ENCODE measurements around the gene SLC22A1.

SLC22A1 gene

DNA sequence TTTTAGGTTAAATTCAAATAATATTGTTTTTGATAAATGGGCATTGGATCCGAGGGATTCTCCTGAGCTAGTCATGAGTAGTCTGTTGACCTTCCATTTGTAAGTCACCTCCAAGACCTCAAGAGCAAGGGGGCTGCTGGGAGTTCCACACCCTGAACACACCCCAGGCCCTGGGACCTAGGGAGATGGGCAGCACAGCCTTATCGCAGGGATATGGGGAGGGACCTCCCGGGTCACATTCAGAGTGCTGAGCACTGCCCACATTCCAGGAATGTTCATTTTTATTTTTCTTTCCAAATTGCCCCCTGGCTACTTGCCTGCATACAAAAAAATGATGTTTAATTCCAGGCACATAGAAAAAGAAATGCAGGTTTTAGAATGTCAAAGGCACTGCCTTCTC is 81.5 kb downstream of the SLC22A1 start:
- H3K27ac ChIP-seq (ENCODE audit: extremely low read depth, low read depth, low read length): no peak overlapping the region
- ChIA-PET POLR2A (no interaction called here), CTCF (interaction anchor here (0.7 kb wide), 1 partner anchor 252 kb away, joined by 3 read pairs; no protein-coding TSS in a partner anchor)
- H3K9me3 ChIP-seq (ENCODE audit: control insufficient read depth, insufficient read depth, low read depth, low read length): no peaks in the 10 kb centered on the region
- H3K36me3 ChIP-seq (ENCODE audit: control insufficient read depth in 2 of 2, insufficient read depth in 1 of 2, low read length in 2 of 2): no peaks in the 10 kb centered on the region
- TF ChIP-seq ZNF202 (tag by site-specific recombination; IDR thresholded peaks at IDR 0.05; ENCODE audit: borderline replicate concordance): no peak
- H3K4me1 ChIP-seq (ENCODE audit: control insufficient read depth, insufficient read depth, low read length): no peaks in the 10 kb centered on the region
- no peak overlapping the region for H3K4me3 ChIP-seq (ENCODE audit: low read depth, low read length)

- CTCF ChIA-PET: no interaction called here
- no peaks in the 10 kb centered on the region for H3K4me1 ChIP-seq (ENCODE audit: control insufficient read depth, insufficient read depth, low read length)
- H3K9me3 ChIP-seq (ENCODE audit: control insufficient read depth, insufficient read depth, low read depth, low read length): no peaks in the 10 kb centered on the region
- POLR2A ChIA-PET: no interaction called here
- H3K36me3 ChIP-seq (ENCODE audit: control insufficient read depth in 2 of 2, insufficient read depth in 1 of 2, low read length in 2 of 2): no peaks in the 10 kb centered on the region
- no peak overlapping the region for H3K27ac ChIP-seq (ENCODE audit: extremely low read depth, low read depth, low read length)
- no peak for TF ChIP-seq ZNF658 (tag by site-specific recombination; IDR thresholded peaks at IDR 0.05)
- TF ChIP-seq ZNF585B (tag by site-specific recombination; IDR thresholded peaks at IDR 0.05): no peak
- TF ChIP-seq ZNF184 (tag by site-specific recombination; IDR thresholded peaks at IDR 0.05): no peak
- no peak for TF ChIP-seq ZNF221 (tag by site-specific recombination; IDR thresholded peaks at IDR 0.05; ENCODE audit: borderline replicate concordance)
- TF ChIP-seq OSR2 (tag by site-specific recombination; IDR thresholded peaks at IDR 0.05): no peak
- TF ChIP-seq, protein P1, sequence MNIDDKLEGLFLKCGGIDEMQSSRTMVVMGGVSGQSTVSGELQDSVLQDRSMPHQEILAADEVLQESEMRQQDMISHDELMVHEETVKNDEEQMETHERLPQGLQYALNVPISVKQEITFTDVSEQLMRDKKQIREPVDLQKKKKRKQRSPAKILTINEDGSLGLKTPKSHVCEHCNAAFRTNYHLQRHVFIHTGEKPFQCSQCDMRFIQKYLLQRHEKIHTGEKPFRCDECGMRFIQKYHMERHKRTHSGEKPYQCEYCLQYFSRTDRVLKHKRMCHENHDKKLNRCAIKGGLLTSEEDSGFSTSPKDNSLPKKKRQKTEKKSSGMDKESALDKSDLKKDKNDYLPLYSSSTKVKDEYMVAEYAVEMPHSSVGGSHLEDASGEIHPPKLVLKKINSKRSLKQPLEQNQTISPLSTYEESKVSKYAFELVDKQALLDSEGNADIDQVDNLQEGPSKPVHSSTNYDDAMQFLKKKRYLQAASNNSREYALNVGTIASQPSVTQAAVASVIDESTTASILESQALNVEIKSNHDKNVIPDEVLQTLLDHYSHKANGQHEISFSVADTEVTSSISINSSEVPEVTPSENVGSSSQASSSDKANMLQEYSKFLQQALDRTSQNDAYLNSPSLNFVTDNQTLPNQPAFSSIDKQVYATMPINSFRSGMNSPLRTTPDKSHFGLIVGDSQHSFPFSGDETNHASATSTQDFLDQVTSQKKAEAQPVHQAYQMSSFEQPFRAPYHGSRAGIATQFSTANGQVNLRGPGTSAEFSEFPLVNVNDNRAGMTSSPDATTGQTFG (tag by site-specific recombination; IDR thresholded peaks at IDR 0.05; ENCODE audit: borderline replicate concordance): no peak
- no peak for TF ChIP-seq ZNF548 (tag by site-specific recombination; IDR thresholded peaks at IDR 0.05)
- TF ChIP-seq, protein P2, sequence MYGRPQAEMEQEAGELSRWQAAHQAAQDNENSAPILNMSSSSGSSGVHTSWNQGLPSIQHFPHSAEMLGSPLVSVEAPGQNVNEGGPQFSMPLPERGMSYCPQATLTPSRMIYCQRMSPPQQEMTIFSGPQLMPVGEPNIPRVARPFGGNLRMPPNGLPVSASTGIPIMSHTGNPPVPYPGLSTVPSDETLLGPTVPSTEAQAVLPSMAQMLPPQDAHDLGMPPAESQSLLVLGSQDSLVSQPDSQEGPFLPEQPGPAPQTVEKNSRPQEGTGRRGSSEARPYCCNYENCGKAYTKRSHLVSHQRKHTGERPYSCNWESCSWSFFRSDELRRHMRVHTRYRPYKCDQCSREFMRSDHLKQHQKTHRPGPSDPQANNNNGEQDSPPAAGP (tag by site-specific recombination; IDR thresholded peaks at IDR 0.05): no peak
- no peak for TF ChIP-seq ZNF791 (tag by site-specific recombination; IDR thresholded peaks at IDR 0.05)
- no peak for TF ChIP-seq ZNF747 (tag by site-specific recombination; IDR thresholded peaks at IDR 0.05)
- no peak for TF ChIP-seq ZNF76 (tag by site-specific recombination; IDR thresholded peaks at IDR 0.05; ENCODE audit: borderline replicate concordance, low read depth)
- no peak for TF ChIP-seq ZNF610 (tag by site-specific recombination; IDR thresholded peaks at IDR 0.05; ENCODE audit: borderline replicate concordance)
- TF ChIP-seq, protein P3, sequence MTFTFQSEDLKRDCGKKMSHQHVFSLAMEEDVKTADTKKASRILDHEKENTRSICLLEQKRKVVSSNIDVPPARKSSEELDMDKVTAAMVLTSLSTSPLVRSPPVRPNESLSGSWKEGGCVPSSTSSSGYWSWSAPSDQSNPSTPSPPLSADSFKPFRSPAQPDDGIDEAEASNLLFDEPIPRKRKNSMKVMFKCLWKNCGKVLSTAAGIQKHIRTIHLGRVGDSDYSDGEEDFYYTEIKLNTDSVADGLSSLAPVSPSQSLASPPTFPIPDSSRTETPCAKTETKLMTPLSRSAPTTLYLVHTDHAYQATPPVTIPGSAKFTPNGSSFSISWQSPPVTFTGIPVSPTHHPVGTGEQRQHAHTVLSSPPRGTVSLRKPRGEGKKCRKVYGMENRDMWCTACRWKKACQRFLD (tag by site-specific recombination; IDR thresholded peaks at IDR 0.05): no peak
- H3K4me3 ChIP-seq (ENCODE audit: low read depth, low read length): no peak overlapping the region
Measured at GRCh38 chr6:160203522-160203921, 81.9 kb downstream of the SLC22A1 start.

- H3K9me3 ChIP-seq (ENCODE audit: control insufficient read depth, insufficient read depth, low read depth, low read length): no peaks in the 10 kb centered on the region
- no peaks in the 10 kb centered on the region for H3K36me3 ChIP-seq (ENCODE audit: control insufficient read depth in 2 of 2, insufficient read depth in 1 of 2, low read length in 2 of 2)
- no peak overlapping the region for H3K4me3 ChIP-seq (ENCODE audit: low read depth, low read length)
- no peaks in the 10 kb centered on the region for H3K4me1 ChIP-seq (ENCODE audit: control insufficient read depth, insufficient read depth, low read length)
- CTCF ChIA-PET: no interaction called here
- no peak overlapping the region for H3K27ac ChIP-seq (ENCODE audit: extremely low read depth, low read depth, low read length)
- POLR2A ChIA-PET: no interaction called here
- TF ChIP-seq ZNF292 (tag by site-specific recombination; IDR thresholded peaks at IDR 0.05; ENCODE audit: borderline replicate concordance, low read depth) (no peak), ZNF121 (tag by site-specific recombination; IDR thresholded peaks at IDR 0.05) (no peak), ZNF426 (tag by site-specific recombination; IDR thresholded peaks at IDR 0.05) (no peak), ZNF580 (tag by site-specific recombination; IDR thresholded peaks at IDR 0.05) (no peak), PATZ1 (tag by site-specific recombination; IDR thresholded peaks at IDR 0.05) (no peak), MEIS1 (CRISPR knock-in tag; IDR thresholded peaks at IDR 0.05; ENCODE audit: borderline replicate concordance) (no peak), IKZF3 (tag by site-specific recombination; IDR thresholded peaks at IDR 0.05) (no peak), ZNF23 (tag by site-specific recombination; IDR thresholded peaks at IDR 0.05; ENCODE audit: borderline replicate concordance) (no peak), ZNF558 (tag by site-specific recombination; IDR thresholded peaks at IDR 0.05) (no peak), ZNF621 (tag by site-specific recombination; IDR thresholded peaks at IDR 0.05) (no peak), CTCF (tag by site-specific recombination; IDR thresholded peaks at IDR 0.05) (no peak)
Measured at GRCh38 chr6:160203953-160204352, 82.3 kb downstream of the SLC22A1 start.
